OCI-LY3 (cell line): ENCODE measurements around the gene BOC.

Source experiments
- H2AFZ ChIP-seq: fragments of 200-600, 300-600 bp; shearing (Covaris generic); 2 replicates; pipeline ENCODE4 v1.6.0; 2014; ENCODE audit warnings: antibody characterized with exemption, low read depth, low read length
- H3K27ac ChIP-seq: fragments of 200-600, 300-600 bp; sonication (generic); 2 replicates; pipeline ENCODE4 v1.5.1; 2014; ENCODE audit warnings: mild to moderate bottlenecking, low read length, moderate library complexity, mixed read lengths
- H3K27me3 ChIP-seq: fragments of 200-600, 300-600 bp; sonication (generic); 2 replicates; pipeline ENCODE4 v1.6.1; 2014; ENCODE audit warnings: low read depth, low read length, mixed read lengths
- H3K36me3 ChIP-seq: fragments of 200-600, 300-600 bp; sonication (generic); replicated peaks from 2 replicates; pipeline ENCODE3; 2014; ENCODE audit warnings: low read depth, low read length, mixed read lengths
- H3K4me1 ChIP-seq: fragments of 300-600, 200-600 bp; sonication (generic); 2 replicates; pipeline ENCODE4 v1.6.1; 2014; ENCODE audit warnings: low read length, mixed read lengths
- H3K4me2 ChIP-seq: fragments of 200-600, 300-600 bp; sonication (generic); 2 replicates; pipeline ENCODE4 v1.6.1; 2014; ENCODE audit warnings: low read length, mixed read lengths
- H3K4me3 ChIP-seq: fragments of 300-600, 200-600 bp; sonication (generic); 2 replicates; pipeline ENCODE4 v1.5.1; 2014; ENCODE audit warnings: antibody characterized with exemption, mild to moderate bottlenecking, low read length, moderate library complexity
- H3K79me2 ChIP-seq: fragments of 300-600, 200-600 bp; shearing (Covaris generic); 2 replicates; pipeline ENCODE4 v1.6.1; 2014; ENCODE audit warnings: mild to moderate bottlenecking, low read length, mixed read lengths
- H3K9ac ChIP-seq: fragments of 300-600, 200-600 bp; shearing (Covaris generic); 2 replicates; pipeline ENCODE4 v1.6.0; 2014; ENCODE audit warnings: mild to moderate bottlenecking, low read length, moderate library complexity
- H3K9me3 ChIP-seq: fragments of 200-600, 300-600 bp; shearing (Covaris generic); 2 replicates; pipeline ENCODE4 v1.6.1; 2014; ENCODE audit warnings: low read length, mixed read lengths; ENCODE audit not compliant: insufficient read depth
- H4K20me1 ChIP-seq: fragments of 200-600, 300-600 bp; sonication (generic); 2 replicates; pipeline ENCODE4 v1.6.1; 2016; ENCODE audit warnings: low read length, mixed read lengths; ENCODE audit not compliant: insufficient read depth
- EZH2phosphoT487 ChIP-seq: fragments of 200-600 bp; shearing (Covaris generic); IDR thresholded peaks from 2 replicates; pipeline ENCODE4 v1.6.1; 2018; ENCODE audit warnings: antibody characterized with exemption, mixed run types, low read depth
- TF ChIP-seq, protein P1 (sequence below): fragments of 200-600, 300-600 bp; sonication (generic); IDR thresholded peaks from 2 replicates; pipeline ENCODE4 v1.5.1; 2014; ENCODE audit warnings: antibody characterized with exemption, low read length, low read depth

The BOC gene

DNA sequence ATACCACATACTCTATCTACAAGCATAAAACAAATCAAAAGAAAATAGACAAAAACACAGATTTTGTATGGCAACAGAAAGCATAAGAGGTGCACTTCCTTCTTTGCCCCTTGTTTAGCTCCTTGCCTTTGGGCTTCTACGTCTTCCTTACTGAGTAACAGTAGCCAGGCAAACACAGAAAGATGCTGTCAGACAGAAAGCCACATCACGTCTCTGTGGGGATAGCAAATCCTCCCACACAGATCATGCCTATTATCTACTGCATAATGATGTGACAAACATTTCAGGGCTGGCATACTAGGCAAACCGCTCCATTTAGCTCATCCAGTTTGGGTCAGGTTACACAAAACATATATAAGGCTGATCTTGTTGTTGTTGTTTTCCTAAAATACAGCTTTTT, 92.7 kb downstream of the BOC start:
- H3K27ac ChIP-seq = no peak overlapping the region
- H2AFZ ChIP-seq = no peak overlapping the region
- no peaks in the 10 kb centered on the region for H3K79me2 ChIP-seq
- H3K9me3 ChIP-seq = no peaks in the 10 kb centered on the region
- H3K4me1 ChIP-seq = no peaks in the 10 kb centered on the region
- H4K20me1 ChIP-seq = no peaks in the 10 kb centered on the region
- no peak overlapping the region for H3K4me2 ChIP-seq
- no peaks in the 10 kb centered on the region for H3K27me3 ChIP-seq
- no peak overlapping the region for H3K4me3 ChIP-seq
- H3K9ac ChIP-seq = no peak overlapping the region
- no peaks in the 10 kb centered on the region for H3K36me3 ChIP-seq
- TF ChIP-seq, protein P1, sequence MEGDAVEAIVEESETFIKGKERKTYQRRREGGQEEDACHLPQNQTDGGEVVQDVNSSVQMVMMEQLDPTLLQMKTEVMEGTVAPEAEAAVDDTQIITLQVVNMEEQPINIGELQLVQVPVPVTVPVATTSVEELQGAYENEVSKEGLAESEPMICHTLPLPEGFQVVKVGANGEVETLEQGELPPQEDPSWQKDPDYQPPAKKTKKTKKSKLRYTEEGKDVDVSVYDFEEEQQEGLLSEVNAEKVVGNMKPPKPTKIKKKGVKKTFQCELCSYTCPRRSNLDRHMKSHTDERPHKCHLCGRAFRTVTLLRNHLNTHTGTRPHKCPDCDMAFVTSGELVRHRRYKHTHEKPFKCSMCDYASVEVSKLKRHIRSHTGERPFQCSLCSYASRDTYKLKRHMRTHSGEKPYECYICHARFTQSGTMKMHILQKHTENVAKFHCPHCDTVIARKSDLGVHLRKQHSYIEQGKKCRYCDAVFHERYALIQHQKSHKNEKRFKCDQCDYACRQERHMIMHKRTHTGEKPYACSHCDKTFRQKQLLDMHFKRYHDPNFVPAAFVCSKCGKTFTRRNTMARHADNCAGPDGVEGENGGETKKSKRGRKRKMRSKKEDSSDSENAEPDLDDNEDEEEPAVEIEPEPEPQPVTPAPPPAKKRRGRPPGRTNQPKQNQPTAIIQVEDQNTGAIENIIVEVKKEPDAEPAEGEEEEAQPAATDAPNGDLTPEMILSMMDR = no peak
- no peak for TF ChIP-seq EZH2phosphoT487

DNA sequence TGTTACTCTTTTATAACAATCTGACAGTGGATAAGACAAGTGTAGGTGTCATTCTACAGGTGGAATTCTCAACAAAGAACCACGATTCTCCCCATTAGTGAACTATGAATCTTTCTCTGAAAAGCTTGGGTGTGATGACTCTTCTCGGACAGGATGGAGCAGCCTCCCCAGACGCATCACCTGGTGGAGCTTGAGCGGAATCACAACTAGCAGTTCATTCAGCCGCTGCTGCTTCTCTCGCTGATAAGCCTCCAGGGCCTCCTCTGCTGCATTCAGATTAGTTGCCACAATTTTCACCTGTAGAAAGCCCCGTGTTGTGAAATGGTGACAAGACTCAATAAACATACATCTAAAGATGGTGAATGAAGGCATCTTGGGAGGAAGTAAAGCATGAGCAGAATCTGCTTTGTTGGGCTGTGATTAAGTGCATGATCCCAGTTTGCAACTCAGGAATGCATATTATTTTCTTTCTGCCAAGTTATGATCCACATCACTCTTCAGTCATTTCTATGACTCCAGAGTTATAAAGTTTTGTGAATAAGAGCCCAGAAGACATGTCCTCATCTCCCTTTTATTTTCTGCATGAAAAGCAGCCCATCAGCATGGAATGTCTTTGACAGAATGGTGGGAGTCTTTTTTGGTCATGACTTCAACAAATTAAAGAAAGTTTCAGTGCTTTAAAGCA, 93.6 kb downstream of the BOC start:
- H3K9me3 ChIP-seq = no peaks in the 10 kb centered on the region
- H3K9ac ChIP-seq = no peak overlapping the region
- no peak overlapping the region for H3K4me2 ChIP-seq
- no peaks in the 10 kb centered on the region for H4K20me1 ChIP-seq
- H3K27me3 ChIP-seq = no peaks in the 10 kb centered on the region
- no peak for TF ChIP-seq EZH2phosphoT487
- TF ChIP-seq, protein P1 = no peak
- H3K4me3 ChIP-seq = no peak overlapping the region
- no peaks in the 10 kb centered on the region for H3K36me3 ChIP-seq
- H2AFZ ChIP-seq = no peak overlapping the region
- H3K79me2 ChIP-seq = no peaks in the 10 kb centered on the region
- H3K4me1 ChIP-seq = no peaks in the 10 kb centered on the region
- no peak overlapping the region for H3K27ac ChIP-seq

DNA sequence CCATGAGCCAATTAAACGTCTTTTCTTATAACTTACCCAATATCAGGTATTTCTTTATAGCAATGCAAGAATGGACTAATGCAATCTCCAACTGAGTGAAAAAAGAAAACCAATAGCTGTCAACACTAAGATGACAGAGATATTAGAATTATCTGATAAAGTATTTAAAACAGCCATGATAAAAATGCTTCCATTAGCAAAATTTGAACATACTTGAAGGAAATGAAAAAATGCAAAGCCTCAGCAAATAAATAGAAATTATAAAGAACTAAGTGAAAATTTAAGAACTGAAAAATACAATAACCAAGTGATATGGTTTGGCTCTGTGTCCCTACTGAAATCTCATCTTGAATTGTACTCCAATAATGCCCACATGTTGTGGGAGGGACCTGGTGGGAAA, 99.6 kb downstream of the BOC start:
- H3K27me3 ChIP-seq = no peaks in the 10 kb centered on the region
- peaks cover 18% of the 10 kb centered on the region; the same call in 1 of the 2 replicates for H3K9me3 ChIP-seq
- H3K9ac ChIP-seq = no peak overlapping the region
- H3K27ac ChIP-seq = no peak overlapping the region
- H3K4me3 ChIP-seq = no peak overlapping the region
- H4K20me1 ChIP-seq = no peaks in the 10 kb centered on the region
- no peak overlapping the region for H3K4me2 ChIP-seq
- TF ChIP-seq EZH2phosphoT487 = no peak
- TF ChIP-seq, protein P1 = no peak
- H3K36me3 ChIP-seq = peaks cover 13% of the 10 kb centered on the region
- no peaks in the 10 kb centered on the region for H3K79me2 ChIP-seq
- no peaks in the 10 kb centered on the region for H3K4me1 ChIP-seq
- H2AFZ ChIP-seq = no peak overlapping the region

DNA sequence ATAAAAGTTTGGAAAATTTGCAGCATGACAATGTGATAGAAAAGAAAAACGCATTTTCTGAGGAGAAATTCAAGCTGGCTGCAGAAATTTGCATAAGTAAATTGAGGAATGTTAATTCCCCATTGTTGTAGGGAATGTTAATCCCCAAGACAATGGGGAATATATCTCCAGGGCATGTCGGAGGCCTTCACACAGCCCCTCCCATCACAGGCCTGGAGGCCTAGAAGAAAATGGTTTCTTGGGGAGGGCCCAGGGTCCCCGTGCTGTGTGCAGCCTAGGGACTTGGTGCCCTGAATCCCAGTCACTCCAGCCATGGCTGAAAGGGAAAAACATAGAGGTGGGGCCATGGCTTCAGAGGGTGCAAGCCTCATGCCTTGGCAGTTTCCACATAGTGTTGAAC, 101.1 kb downstream of the BOC start:
- no peak overlapping the region for H3K27ac ChIP-seq
- no peaks in the 10 kb centered on the region for H3K4me1 ChIP-seq
- no peaks in the 10 kb centered on the region for H3K79me2 ChIP-seq
- H4K20me1 ChIP-seq = no peaks in the 10 kb centered on the region
- H3K36me3 ChIP-seq = peaks cover 16% of the 10 kb centered on the region
- no peak overlapping the region for H3K4me3 ChIP-seq
- no peak overlapping the region for H3K4me2 ChIP-seq
- no peak for TF ChIP-seq EZH2phosphoT487
- TF ChIP-seq, protein P1 = no peak
- H3K27me3 ChIP-seq = no peaks in the 10 kb centered on the region
- H3K9ac ChIP-seq = no peak overlapping the region
- peaks cover 20% of the 10 kb centered on the region; the same call in 1 of the 2 replicates for H3K9me3 ChIP-seq
- no peak overlapping the region for H2AFZ ChIP-seq
